NCI-H146 (cell line): ENCODE data around the gene FAM98A.
A peak's percentile ranks its signal among the peaks of the same experiment; 100 is the strongest.

Experiments
- DNase-seq: peaks from one replicate; lab custom pipeline; 2025; lab: John Stamatoyannopoulos, UW

FAM98A gene

GRCh38 chr2:33599175-33599942, at the start of gene FAM98A:
Gene FAM98A (minus strand): TSS chr2:33599299. CDS start chr2:33599221, 78 bp downstream.
- peak; percentile 99 for DNase-seq

GRCh38 chr2:33645861-33646260, 46.8 kb upstream of the FAM98A start:
- DNase-seq = no peak

GRCh38 chr2:33644215-33644614, 45.1 kb upstream of the FAM98A start:
- DNase-seq = peak; percentile 3

GRCh38 chr2:33636001-33636400, 36.9 kb upstream of the FAM98A start:
- DNase-seq = no peak

GRCh38 chr2:33634261-33634910, 35.3 kb upstream of the FAM98A start:
- DNase-seq = no peak

- no peak for DNase-seq
Observed at GRCh38 chr2:33633315-33633714, 34.2 kb upstream of the FAM98A start.

- DNase-seq = no peak
Observed at GRCh38 chr2:33632831-33633230, 33.7 kb upstream of the FAM98A start.

GRCh38 chr2:33628031-33628827, 29.1 kb upstream of the FAM98A start:
- no peak for DNase-seq

- no peak for DNase-seq
Observed at GRCh38 chr2:33619028-33619427, 19.9 kb upstream of the FAM98A start.

- DNase-seq = no peak
Observed at GRCh38 chr2:33617989-33618388, 18.9 kb upstream of the FAM98A start.

GRCh38 chr2:33617401-33617800, 18.3 kb upstream of the FAM98A start:
- no peak for DNase-seq

- no peak for DNase-seq
Observed at GRCh38 chr2:33616873-33617272, 17.8 kb upstream of the FAM98A start.

- no peak for DNase-seq
Observed at GRCh38 chr2:33614190-33614589, 15.1 kb upstream of the FAM98A start.

- no peak for DNase-seq
Observed at GRCh38 chr2:33607905-33608304, 8.8 kb upstream of the FAM98A start.

GRCh38 chr2:33607251-33607721, 8.2 kb upstream of the FAM98A start:
- DNase-seq = no peak

- DNase-seq = no peak
Observed at GRCh38 chr2:33606622-33607021, 7.5 kb upstream of the FAM98A start.

- no peak for DNase-seq
Observed at GRCh38 chr2:33606100-33606499, 7.0 kb upstream of the FAM98A start.

- no peak for DNase-seq
Observed at GRCh38 chr2:33605056-33605455, 6.0 kb upstream of the FAM98A start.

- DNase-seq = no peak
Observed at GRCh38 chr2:33603416-33603815, 4.3 kb upstream of the FAM98A start.

GRCh38 chr2:33602201-33602830, 3.2 kb upstream of the FAM98A start:
- DNase-seq = no peak

GRCh38 chr2:33599943-33600192, 769 bp upstream of the FAM98A start:
- no peak for DNase-seq

GRCh38 chr2:33598561-33599174, 431 bp downstream of the FAM98A start:
- peak; percentile 52 for DNase-seq
